ENCODE results near the gene SIRT7. TPM values are rescaled to one million over a fixed set of nuclear protein-coding genes. Genes with fewer than 3 reads are reported as not detected.
"Not testable (repeated sequence)": the region's sequence is repeated elsewhere in the genome, so short reads cannot be mapped to it uniquely, and the experiment has no call there.

Gene SIRT7
- total RNA-seq, 4 donors from 2014 or later = 15.4 to 25.7 (median 20.2) TPM

DNA sequence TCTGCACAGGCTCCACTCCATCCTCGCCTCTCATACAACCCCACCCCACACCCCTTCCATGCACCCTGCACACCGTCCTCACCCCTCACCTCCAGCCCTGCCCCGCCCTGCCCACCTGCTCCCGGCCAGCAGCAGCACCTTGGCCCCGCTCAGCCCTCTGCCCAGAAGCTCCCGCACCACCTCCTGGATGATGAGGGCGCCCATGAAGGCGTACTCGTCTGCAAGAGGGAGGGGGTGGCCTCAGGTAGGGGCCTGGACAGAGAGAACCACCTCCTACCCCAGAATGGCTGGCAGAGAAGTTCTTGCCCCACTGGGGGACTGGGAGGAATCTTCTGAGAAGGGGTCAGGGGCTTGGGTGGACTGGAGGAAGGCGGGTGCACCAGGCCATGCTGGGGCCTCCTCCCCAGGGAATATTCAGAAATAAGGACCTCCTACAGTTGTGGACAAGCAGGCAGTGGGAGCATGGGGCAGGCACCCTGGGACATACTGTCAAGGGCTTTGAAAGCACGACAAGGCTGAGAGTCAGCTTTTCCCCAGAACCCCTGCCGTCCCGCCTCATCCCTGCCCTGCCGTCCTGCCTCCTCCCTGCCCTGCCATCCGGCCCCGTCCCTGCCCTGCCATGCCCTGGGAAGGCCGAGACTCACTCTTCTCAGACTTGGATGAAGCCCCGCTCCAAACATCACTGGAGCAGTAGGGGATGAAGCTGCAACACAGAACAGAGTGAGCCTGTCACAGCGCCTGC, 39.9 kb upstream of the SIRT7 start:
- DNase-seq (ENCODE audit: low spot score) (no peak), ATAC-seq (ENCODE audit: low FRiP score) (no peak)
- TF ChIP-seq, protein P1, sequence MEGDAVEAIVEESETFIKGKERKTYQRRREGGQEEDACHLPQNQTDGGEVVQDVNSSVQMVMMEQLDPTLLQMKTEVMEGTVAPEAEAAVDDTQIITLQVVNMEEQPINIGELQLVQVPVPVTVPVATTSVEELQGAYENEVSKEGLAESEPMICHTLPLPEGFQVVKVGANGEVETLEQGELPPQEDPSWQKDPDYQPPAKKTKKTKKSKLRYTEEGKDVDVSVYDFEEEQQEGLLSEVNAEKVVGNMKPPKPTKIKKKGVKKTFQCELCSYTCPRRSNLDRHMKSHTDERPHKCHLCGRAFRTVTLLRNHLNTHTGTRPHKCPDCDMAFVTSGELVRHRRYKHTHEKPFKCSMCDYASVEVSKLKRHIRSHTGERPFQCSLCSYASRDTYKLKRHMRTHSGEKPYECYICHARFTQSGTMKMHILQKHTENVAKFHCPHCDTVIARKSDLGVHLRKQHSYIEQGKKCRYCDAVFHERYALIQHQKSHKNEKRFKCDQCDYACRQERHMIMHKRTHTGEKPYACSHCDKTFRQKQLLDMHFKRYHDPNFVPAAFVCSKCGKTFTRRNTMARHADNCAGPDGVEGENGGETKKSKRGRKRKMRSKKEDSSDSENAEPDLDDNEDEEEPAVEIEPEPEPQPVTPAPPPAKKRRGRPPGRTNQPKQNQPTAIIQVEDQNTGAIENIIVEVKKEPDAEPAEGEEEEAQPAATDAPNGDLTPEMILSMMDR (IDR thresholded peaks at IDR 0.05) = no peak

DNA sequence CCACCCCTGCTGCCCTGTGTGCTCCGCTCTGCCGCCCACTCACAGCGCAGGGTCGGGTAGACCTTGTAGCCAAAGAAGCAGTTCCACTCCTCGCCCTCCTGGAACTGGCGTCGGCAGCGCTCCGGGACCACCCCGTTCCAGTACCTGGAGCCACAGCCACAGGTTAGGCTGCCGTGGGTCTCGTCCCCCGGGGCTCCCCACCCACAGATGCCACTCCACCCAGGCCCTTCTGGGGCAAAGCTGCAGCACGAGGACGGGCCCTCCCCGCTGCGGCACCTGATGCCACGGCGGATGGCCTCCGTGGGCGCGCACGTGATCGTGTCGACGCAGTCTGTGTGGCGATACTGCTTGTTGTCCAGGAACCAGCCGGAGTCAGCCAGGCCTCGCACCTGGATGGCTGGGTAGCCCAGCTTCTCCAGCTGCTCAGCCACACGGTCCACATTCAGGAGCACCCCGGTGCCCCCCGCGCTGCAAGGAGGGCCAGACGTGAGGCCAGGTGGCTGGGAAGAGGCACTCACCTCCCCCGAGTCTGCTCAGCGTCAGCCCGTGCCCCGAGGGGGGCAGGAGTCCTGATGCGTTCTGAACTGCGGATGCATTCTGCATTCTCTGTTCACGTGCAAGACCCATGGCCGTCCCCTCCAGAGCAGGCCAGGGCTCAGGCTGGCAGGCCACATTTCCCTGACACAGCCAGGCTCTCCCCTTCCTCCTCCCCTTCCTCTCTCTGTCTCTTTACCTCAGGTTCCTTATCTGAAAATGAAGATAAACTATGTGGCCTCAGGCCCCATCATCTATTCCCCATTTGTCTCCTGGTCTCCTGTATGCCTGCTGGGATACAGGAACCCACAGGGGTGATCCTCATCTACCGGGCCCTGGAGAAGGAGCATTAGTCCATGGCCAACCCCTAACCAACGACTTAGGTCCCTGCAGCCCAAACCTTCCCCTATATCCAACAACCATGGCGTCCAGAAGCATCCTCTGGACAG, 38.9 kb upstream of the SIRT7 start:
- DNase-seq (ENCODE audit: low spot score) (no peak), ATAC-seq (ENCODE audit: low FRiP score) (no peak)
- TF ChIP-seq, protein P1 (IDR thresholded peaks at IDR 0.05) = no peak

DNA sequence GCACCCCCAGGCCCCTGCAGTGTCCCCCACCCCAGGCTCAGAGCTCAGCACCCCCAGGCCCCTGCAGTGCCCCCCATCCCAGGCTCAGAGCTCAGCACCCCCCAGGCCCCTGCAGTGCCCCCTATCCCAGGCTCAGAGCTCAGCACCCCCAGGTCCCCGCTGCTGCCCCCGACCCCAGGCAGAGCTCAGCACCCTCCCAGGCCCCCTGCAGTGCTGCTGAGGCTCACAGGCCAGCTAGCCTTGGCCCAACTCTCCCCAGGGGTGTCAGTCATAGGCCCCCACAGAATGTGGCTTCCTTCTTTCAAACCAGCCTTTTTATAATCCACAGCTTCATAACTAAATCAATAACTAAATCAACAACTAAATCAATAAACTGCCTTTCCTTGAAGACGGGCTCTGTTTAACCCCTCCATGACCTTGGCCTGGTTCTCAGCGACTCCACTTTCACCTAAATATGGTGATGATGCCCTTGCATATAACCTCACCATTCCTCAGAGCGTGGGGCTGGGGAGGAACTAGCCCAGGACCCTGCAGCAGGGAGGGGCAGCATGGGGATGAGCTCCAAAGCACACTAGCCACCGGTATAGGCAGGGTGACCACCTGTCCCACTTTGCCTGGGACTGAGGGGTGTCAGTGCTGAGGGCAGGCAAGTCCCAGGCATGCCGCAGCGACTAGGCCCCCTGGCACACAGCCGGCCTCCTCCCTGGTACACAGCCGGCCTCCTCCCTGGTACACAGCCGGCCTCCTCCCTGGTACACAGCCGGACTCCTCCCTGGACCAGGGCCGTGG, 38.0 kb upstream of the SIRT7 start:
- TF ChIP-seq, protein P1 (IDR thresholded peaks at IDR 0.05) = no peak
- DNase-seq (ENCODE audit: low spot score) = no peak
- ATAC-seq (ENCODE audit: low FRiP score) = no peak

DNA sequence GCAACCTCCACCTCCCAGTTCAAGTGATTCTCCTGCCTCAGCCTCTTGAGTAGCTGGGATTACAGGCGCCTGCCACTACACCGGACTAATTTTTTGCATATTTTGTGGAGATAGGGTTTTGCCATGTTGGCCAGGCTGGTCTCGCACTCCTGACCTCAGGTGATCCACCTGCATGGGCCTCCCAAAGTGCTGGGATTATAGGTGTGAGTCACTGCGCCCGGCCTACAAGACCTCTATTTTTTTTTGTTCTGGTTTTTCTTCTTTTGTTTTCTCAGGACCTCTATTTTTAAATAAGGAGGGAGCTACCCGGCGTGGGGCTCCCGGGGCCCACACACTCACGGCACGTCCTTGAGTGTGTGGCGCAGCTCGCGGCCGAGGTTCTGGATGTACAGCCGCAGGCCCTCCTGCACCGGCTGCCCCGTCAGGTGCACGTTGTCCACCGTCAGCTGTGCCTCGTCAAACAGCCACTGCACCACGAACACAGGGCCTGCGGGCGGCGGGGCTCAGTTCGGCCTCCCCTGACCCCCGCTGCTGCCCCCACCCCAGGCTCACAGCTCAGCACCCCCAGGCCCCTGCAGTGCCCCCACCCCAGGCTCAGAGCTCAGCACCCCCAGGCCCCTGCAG, 37.2 kb upstream of the SIRT7 start:
- ATAC-seq (ENCODE audit: low FRiP score) (no peak), DNase-seq (ENCODE audit: low spot score) (no peak)
- TF ChIP-seq, protein P1 (IDR thresholded peaks at IDR 0.05) = no peak

DNA sequence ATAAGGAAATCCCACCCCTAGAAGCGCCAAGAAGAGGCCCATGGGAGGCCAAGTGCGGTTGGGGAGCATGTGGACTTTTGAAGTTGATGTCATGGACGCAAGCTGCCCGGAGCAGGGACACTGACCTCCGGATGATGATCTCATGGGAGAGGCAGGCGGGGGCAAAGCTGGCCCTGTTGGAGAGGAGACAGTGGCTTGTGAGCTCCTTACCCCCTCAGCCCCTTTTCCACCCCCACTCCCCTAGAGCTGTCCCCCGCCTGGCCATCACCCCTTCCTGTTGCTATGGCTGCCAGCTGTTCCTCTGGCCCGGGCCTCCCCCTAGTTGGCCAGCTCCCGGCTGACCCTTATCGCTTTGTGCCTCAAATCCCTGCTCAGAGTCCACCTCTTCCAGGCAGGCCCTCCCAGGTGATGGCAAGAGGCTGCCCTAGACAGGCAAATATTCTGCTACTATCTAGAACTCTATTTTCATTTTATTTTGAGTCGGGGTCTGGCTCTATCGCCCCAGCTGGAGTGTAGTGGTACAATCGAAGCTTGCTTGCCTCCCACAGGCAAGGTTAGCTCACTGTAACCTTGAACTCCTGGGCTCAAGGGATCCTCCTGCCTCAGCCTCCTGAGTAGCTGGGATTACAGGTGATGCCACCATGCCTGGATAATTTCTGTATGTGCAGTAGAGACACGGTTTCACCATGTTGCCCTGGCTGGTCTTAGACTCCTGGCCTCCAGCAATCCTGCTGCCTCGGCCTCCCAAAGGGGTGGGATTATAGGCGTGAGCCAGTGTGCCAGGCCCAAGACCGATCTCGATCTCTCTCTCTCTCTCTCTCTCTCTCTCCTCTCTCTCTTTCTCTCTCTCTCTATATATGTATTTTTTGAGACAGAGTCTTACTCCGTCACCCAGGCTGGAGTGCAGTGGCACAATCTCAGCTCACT, 36.4 kb upstream of the SIRT7 start:
- DNase-seq (ENCODE audit: low spot score) = no peak
- ATAC-seq (ENCODE audit: low FRiP score) = no peak
- TF ChIP-seq, protein P1 (IDR thresholded peaks at IDR 0.05) = no peak

DNA sequence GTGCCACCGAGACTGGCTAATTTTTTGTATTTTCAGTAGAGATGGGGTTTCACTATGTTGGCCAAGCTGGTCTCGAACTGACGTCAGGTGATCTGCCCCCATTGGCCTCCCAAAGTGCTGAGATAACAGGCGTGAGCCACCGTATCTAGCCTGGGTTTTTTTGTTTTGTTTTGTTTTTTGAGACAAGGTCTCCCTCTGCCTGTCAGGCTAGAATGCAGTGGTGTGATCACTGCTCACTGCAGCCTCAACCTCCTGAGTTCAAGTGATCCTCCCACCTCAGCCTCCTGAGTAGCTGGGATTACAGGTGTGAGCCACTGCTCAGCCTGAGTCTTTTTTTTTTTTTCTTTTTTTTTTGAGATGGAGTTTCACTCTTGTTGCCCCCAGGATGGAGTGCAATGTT, 35.5 kb upstream of the SIRT7 start:
- not testable (repeated sequence) for ATAC-seq (ENCODE audit: low FRiP score); DNase-seq (ENCODE audit: low spot score)
